CD4-positive, alpha-beta T cell treated with Interleukin-15 for 1 hour (primary cell): Measurements from ENCODE around the gene RASA3.
"Not testable (repeated sequence)": the region's sequence is repeated elsewhere in the genome, so short reads cannot be mapped to it uniquely, and the experiment has no call there.

Source experiments
- DNase-seq: peaks from one replicate; pipeline ENCODE4 v3.0.0-alpha.2; 2020

RASA3 gene

GRCh38 chr13:114155926-114156883, 23.8 kb upstream of the RASA3 start:
- no peak for DNase-seq

- DNase-seq = no peak
Observed at GRCh38 chr13:114155320-114155719, 22.9 kb upstream of the RASA3 start.

- no peak for DNase-seq
Observed at GRCh38 chr13:114154476-114154875, 22.1 kb upstream of the RASA3 start.

GRCh38 chr13:114153485-114154080, 21.2 kb upstream of the RASA3 start:
- DNase-seq = no peak

DNA sequence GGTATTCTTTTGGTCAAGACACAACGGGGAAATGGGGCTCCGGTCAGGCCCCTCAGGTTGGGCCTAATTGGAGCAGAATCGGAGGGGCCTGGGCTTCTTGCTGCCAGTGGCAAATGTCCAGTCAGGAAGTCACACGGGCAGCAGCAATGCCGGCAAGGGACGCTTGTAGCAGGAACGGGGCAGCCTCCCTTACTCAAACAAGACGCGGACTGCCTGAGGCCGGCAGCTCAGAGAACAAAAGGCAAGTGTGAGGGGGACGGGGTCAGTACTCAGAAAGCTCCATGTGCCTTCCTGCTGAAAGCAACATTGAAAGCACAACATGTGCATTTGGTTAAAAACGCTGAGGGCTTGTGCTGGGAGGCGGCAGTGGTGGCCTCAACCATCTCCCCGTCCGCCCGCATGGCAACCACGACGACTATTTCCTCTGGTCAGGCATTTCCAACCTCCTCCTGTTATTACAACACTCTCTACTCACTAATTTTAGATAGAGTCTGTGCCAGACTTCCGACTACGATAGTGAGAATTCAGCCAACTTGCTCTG, 20.5 kb upstream of the RASA3 start:
- no peak for DNase-seq

GRCh38 chr13:114152285-114152645, 19.8 kb upstream of the RASA3 start:
- DNase-seq = no peak

- DNase-seq = peak; percentile 55
Observed at GRCh38 chr13:114151565-114152284, 19.3 kb upstream of the RASA3 start.

GRCh38 chr13:114151031-114151430, 18.6 kb upstream of the RASA3 start:
- DNase-seq = peak; percentile 49

- DNase-seq = no peak
Observed at GRCh38 chr13:114149774-114150740, 17.6 kb upstream of the RASA3 start.

- not testable (repeated sequence) for DNase-seq
Observed at GRCh38 chr13:114148886-114149285, 16.5 kb upstream of the RASA3 start.

- peak; percentile 93 for DNase-seq
Observed at GRCh38 chr13:114148521-114148855, 16.1 kb upstream of the RASA3 start.

GRCh38 chr13:114147803-114148520, 15.5 kb upstream of the RASA3 start:
- no peak for DNase-seq

GRCh38 chr13:114146629-114147028, 14.2 kb upstream of the RASA3 start:
- DNase-seq = no peak

GRCh38 chr13:114146173-114146572, 13.8 kb upstream of the RASA3 start:
- no peak for DNase-seq

DNA sequence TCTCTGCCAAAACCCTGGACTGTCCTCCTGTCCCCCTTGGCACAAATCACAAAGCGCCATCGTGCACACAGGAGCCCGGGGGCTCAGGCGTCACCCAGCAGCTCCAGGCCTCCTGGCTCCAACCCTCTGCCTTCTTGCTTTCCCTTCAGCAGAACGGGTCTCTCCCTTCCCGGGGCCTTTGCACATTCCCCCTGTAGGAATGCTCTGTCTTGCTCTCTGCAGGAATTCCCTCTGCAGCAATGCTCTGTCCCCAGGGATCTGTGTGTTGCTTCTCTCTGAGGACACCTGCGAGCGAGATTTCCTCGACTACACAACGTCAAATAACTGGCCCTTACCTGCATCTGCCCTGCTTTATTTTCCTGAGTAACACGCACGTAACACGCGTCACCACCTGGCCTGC, 13.3 kb upstream of the RASA3 start:
- DNase-seq = no peak

GRCh38 chr13:114145256-114145655, 12.8 kb upstream of the RASA3 start:
- DNase-seq = peak; percentile 10

DNA sequence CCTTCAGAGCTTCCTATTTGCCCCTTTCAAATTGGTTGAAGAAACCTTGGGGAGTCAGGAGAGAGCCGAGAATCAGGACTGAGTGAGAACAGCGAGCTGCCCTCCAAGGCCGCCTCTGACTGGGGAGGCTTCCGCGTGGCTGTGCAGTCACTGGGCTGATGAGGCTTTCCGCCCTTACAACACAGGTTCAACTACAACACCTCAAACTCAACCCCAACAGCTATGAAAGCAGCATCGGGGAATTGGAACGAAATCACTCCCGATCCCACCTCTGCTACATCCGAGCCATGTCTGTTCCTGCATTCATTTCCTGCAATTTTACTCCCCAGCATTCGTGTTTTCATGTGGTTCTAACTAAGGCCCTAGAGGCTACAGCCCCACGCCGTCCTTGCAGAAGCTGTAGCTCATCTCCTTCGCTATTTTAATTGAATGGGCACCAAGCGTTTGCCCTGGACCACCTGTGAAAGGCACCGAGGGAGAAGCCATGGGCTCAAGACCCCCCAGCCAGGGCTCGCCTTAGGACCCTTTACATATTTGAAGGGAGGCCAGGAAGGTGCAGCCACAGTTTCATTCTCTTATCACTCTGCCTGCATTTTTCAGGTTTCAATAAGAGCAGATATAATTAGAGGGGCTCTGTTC, 12.3 kb upstream of the RASA3 start:
- DNase-seq = peak; percentile 15

- DNase-seq = peak; percentile 68
Observed at GRCh38 chr13:114143806-114144605, 11.6 kb upstream of the RASA3 start.

DNA sequence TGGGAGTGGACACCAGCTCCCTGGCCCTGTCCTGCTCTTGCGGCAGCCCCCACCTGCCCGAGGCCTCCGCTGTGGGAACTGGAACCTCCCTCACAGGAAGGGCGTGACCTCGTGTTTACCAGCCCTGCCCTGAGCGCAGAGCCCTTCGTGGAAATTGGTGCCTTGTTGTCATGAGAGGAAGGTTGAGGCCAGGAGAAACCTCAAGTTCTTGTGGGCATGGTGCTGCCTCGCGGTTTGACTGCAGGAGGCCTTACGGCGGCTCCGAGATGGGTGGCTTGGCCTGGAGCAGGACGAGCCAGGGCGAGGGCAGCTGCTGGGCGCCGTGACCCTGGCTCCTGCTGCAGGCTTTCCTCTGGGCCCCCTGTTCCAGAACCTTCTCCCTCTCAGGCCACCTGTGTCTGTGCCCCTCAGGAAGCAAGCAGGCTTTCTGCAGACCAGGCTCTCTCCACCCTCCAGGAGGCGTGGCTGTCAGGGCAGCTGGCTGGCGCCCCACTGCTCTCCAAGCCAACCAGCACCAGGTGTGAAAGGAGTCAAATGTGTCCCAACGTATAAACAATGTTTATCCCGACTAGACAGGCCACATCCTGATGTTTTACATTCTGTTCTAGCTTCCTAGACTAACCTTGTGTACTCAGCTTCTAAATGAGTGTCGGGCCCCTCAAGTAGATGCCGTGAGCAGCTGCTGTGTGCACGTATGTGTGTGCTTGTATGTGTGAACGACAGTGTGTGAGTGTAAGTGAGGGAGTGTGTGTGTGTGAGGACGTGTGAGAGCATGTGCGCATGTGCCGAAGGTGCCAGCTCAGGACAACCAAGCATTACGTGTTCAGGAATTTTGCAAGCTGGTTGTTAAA, 10.4 kb upstream of the RASA3 start:
- DNase-seq = peak; percentile 90
